Measurements from ENCODE around the gene MLEC.
"Not testable (repeated sequence)": the region's sequence is repeated elsewhere in the genome, so short reads cannot be mapped to it uniquely, and the experiment has no call there.

MLEC gene

DNA sequence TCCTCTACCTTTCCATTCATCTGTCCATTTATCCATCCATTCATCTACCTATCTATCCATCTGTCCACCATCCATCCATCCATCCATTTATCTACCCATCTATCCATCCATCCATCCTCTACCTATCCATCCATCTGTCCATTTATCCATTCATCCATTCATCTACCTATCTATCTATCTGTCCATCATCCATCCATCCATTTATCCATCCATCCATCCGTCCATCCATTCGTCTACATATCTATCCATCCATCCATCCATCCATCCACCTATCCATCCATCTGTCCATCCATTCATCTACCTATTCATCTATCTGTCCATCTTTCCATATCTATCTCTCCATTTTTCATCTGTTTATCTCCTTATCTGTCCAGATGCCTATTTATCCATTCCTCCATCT, 25.5 kb upstream of the MLEC start:
- no peak for DNase-seq

DNA sequence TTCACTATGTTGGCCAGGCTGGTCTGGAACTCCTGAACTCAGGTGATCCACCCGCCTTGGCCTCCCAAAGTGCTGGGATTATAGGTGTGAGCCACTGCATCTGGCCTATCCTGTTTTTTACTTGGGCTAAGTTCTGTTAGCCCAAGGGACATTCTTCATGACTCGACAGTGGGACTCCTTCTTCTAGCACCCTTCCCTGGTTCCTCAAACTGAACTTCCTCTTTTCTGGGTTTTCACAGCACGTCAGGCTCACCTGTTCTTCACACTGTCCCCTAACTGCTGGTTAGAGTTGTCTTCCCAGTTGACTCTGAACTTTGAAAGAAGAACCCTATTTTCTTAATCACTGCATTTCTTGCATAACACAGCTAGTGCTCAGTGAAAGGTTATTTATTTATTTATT, 24.1 kb upstream of the MLEC start:
- no peak for DNase-seq

DNA sequence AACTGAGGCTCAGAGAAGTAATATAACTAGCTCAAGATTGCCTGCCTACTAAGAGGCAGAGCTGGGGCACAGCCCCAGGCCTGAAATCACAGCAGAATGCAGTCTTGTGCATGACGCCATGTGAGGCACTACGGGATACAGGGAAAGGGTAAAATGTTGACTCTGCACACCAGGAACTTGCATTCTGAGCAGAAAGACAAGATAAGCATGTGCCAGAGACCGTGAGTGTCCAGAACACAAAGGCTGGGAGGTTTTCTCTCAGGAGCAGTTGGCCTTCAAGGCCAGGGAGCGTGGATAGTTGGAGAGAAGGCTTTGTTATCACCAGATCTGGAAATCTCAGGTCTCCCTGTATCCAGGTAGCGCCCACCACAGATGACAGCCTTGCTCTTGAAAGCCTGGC, 23.2 kb upstream of the MLEC start:
- DNase-seq: no peak

DNA sequence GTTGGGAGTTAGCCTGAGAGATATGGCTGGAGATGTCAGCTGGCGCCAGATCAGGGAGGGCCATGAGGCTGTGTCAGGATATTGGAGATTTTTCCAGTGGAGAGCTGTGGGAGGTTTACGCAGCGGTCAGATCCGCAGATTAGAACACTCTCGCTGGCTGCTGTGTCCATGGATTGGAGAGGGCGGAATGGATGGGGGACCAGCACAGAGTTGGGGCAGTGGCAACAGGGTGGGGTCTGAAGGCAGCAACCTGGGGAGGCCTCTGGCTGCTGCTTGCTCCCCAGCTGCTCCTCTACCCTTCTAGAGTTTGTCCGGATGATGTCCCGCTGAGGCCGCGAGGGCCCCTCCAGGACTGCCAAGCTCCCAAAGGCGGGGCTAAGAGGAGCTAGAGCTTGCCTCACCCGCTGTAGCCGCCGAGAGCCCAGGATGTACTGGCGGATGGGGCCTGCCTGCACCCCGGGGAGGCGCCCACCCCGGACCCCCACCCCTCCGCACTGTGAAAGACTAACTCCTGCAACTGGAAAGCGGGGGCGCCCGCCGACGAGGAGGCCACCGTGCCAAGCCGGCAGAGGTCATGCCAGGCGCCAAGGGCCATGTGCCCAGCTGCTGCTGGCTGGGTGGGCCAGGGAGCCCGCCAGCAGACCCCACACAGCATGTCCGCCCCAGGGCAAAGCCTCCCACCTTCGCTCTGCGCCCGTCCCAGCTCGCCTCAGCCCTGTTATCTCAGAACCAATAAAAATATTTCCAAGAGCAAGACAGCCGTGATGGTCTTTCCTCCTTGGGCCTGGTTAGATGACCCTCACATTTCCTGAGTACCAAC, 20.2 kb upstream of the MLEC start:
- DNase-seq: no peak

DNA sequence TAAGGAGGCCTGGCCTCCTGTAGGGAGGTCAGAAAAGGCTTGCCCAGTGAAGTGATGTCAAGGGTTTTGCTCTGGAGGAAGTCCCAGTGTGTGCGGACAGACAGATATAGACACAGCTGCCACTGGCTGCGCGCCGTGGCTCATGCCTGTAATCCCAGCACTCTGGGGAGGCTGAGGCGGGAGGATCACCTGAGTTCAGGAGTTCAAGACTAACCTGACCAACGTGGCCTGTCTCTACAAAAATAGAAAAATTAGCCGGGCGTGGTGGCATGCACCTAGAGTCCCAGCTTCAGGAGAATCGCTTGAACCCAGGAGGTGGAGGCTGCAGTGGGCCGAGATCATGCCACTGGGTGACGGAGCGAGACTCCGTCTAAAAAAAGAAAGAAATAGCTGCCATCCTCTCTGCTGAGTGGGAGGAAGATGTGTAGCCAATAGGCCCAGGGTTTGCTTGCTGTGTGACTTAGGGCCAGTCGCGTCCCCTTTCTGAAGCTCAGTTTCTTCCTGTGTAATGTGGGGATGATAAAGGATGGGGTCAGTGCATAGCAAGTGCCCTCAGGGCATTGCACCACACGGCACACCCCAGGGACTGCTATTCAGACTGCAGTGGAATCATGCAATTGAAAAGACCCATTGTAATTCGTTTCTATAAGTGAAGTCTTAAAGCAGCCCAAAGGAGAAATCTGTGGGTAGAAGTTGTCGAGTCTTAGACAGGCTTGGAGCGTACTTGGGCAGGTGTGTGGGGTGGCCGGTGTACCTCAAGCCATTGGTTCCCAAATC, 18.7 kb upstream of the MLEC start:
- no peak for DNase-seq

DNA sequence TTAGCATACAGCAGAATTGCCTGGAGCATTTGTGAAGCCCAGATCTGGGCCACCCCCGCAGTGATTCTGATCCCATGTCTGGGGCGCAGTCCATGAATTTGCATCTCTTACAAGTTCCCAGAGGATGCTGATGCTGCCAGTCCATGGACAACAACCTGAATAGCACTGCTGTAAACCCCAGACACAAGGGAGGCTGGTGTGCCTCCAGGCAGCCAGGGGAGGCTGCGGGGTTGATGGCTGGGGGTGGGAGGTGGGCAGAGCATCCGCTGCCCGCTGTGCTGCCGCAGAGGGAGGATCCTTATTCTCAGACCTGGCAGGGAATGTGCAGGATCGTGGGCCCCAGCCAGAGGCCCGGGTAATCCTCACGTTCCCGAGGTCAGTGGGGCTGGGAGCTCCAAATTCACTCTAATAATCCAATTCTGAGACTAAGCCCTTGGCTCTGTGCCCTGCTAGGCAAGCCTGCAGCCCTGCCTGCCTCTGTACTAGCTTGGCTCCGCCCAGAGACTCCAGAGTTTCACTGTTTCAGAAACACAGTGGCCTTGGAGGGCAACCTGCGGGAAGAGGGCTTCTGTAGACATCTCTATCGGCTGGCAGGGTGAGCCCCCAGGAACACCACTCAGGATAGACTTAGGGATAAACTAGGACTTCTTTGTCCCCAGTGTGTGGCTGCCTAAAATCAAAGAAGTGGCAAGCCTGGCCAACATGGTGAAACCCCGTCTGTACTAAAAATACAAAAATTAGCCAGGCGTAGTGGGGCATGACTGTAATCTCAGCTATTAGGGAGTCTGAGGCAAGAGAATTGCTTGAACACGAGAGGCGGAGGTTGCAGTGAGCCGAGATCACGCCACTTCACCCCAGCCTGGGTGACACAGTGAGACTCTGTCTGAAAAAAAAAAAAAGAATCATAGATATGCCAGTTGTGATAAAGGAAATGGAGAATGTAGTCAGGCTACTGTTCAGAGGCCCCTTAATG, 17.8 kb upstream of the MLEC start:
- peak; percentile 59 for DNase-seq

DNA sequence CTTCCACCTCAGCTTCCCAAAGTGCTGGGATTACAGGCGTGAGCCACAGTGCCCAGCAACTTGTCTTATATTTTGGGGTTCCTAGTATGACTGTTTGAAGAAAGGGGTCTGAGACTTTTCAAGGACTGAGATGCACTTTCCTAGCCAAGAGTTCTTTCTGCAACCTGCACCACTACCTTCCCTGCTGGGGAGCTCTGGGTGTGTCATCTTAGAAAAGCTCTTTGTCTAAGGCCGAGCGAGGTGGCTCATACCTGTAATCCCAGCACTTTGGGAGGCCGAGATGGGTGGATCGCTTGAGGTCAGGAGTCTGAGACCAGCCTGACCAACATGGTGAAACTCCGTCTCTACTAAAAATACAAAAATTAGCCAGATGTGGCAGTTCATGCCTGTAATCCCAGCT, 16.7 kb upstream of the MLEC start:
- not testable (repeated sequence) for DNase-seq

DNA sequence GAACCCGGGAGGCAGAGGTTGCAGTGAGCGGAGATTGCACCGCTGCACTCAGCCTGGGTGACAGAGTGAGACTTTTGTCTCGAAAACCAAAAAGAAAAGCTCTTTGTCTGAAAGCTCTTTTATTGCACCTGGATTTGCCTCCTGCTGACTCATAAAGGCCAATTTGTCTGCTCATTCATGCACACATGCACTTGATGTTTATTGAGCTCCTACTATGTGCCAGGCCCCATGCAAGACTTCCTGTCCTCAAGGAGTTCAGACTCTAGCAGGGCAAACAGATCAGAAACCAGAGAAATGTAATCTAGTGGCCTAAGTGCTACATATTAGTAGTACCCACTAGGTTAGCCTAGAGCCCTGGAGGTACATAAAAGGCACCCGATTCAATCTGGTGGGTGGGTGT, 16.3 kb upstream of the MLEC start:
- DNase-seq: no peak

DNA sequence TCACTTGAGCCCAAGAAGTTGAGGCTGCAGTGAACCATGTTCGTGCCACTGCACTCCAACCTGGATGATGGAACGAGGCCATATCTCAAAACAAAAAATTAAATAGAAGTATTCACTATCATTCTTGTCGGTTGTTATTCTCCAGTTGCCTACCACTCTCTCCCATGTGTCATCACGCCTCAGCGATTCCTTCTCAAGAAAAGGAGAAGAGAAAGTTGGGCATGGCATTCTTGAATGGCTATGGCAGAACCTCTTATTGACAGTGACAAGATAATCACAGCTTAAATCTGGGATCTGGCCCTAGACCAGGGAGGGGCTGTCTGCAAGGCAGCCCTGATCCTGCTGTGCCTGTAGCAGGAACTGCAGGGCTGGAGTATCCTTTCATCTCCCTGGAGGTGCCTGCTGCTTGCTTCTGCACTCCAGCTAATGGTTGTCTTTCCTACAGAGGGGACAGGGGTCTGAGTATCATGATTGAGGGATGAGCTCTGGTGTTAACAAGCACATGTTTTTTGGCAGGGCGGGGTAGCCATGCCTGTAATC, 12.8 kb upstream of the MLEC start:
- no peak for DNase-seq

DNA sequence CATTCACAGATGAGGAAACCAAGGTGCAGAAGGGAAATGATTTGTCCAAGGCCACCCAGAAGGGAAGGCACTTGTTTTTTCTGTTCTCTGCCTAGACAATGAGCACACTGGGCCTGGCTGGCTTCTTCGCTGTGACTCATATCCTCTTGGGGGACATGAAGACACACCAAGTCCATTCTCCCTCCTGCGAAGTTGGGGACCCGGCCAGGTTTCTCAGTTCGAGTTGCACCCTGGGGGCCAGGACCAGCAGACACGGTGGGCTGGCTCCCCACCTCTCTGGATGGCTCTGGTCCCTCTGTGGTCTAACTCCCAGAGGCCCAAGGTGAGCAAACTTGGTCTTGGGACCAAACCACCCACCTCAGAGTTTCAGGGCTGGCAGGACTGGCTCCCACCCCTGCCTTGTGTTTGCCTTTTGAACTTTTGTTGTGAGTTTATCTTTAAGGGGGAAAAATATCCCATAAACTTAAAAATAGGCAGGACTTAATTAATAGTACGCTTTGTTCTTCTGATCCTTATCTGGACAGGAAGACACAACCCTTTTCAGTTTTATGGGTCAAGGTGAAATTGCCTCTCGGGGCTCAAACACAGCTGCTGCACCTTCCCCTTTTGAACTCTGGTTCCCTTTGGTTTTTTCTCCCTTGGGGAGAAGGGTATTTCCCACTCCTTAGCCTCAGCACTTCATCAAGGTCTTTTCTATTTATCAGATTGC, 9.0 kb upstream of the MLEC start:
- DNase-seq: no peak

DNA sequence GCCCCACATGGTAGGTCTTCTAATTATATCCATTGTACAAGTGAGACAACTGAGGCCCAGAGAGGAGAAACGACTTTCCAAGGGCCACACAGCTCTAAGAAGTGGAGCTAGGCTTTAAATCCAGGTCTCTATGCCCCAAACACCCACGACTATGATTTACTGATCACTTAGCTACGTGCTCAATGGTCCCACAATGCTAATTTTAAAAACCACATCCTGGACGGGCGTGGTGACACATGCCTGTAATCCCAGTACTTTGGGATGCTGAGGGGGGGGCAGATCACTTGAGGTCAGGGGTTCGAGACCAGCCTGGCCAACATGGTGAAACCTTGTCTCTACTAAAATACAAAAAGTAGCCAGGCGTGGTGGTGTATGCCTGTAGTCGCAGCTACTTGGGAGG, 8.4 kb upstream of the MLEC start:
- no peak for DNase-seq

DNA sequence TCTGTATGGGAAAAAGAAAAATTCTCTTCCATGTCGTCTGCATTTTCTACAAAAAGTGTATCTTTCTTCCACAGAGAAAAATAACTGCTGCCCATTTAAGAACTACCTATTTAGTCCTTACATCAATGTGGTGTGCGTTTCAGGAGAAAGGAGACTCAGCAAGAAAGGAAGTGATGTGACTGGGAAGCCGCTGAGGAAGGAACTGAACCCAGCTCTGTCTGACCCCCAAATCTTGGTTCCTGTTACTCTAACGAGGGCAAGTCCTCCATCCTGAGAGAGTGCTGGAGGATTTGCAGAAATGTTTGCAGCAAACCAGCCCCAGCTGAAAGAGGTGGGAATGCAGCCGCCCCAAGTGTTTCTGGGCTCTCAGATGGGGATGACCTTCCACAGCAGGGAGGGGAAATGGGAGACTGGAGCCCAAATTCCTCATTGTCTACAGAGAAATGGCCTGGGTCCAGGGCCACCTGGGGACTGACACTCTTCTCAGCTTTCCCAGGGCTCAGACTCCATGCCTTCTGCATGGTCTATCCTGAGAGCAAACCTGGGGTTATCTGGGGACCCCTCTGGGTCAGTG, 6.7 kb upstream of the MLEC start:
- DNase-seq: no peak

DNA sequence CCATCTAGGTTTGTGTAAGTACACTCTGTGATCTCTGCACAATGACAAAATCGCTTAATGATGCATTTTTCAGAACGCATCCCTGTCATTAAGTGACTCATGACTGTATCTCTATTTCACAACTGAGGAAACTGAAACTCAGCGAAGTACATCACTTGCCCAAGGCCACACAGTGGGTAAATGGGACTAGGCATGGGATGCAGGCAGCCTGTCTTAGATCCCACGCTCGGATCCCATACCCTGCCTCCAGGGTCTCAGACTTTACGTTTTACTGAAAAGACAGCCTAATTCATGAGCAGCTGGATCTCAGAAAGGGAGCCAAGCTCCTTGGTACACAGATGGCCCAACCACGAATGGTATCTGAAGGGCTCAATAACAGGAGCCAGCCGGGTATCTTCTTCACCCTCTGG, 2.4 kb upstream of the MLEC start:
- DNase-seq: no peak

DNA sequence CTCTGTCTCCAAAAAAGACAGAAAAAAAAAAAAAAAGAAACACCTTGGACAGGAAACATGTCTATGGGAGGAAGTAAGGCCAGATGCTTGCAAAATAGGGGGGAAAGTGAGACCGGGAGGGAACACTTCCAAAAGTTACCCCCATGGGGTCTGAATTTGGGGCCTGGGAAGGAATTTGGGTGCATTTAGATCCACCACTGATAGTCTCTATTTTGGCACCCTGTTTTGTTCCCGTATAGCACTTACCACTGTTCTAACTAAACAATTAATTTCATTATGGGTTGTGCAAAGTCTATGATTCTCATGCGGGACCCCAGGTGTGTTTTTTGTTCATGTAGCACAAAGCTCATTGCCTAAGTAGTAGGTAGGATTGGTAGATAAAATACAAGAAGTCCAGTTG, 1.4 kb upstream of the MLEC start:
- DNase-seq: no peak

DNA sequence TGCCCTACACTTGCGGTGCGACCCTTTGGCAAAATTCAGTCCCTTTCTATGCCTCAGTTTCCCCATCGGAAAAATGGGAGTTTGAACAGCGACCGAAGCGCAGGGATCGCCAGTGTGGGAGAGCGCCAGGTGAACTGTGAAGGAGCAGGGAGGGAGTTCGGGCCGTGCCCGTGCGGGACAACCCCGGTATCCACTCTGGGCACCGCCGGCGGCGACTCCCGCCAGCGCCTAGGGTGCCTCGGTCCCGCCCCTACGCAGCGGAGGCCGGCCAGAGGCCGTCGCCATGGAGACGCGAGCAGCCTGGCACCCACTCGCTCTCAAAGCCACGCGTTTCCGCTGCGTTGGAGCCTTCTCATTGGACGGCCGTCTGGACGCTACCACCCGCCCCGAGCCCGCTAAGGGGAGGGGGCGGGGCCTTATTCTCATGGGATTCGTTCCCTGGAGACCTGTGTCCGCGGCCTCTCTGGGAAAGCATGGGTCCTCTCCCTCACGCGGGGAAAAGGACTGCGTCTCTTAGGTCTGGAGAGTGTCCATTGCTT, 729 bp upstream of the MLEC start:
- DNase-seq: no peak

DNA sequence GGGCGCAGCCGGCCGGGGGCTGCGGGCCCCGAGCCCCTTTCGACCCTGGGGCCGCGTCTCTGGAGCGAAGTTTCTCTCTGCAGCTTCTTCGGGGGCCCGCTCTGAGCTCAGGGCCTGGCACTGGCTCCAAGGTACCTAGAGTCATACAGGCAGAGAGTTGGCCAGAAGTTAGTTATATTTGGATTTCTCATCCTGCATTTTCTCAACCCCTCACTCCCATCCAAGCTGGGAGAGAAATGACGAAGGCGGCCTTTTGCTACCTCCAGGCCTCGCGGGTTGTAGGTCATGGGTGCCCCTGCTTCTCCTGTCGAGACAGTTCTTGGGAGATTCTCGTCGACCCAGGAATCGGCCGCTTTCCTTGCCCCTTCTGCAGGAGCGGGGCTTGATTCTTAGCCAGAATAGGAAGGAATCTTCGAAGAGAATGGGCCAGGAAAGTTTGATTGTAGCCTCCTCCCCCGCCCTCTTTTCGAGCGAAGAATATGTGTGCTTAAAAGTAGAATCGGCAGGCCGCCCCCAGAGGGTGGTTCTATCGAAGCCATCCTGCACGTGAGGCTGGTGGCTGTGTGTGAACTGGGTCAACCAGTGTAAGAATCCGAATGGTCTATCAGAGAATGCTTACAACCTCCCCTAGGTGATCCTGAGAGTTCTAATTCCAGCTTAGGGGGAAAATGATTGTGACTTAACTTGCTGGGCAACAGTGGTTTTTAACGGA, 785 bp downstream of the MLEC start:
- DNase-seq: no peak

DNA sequence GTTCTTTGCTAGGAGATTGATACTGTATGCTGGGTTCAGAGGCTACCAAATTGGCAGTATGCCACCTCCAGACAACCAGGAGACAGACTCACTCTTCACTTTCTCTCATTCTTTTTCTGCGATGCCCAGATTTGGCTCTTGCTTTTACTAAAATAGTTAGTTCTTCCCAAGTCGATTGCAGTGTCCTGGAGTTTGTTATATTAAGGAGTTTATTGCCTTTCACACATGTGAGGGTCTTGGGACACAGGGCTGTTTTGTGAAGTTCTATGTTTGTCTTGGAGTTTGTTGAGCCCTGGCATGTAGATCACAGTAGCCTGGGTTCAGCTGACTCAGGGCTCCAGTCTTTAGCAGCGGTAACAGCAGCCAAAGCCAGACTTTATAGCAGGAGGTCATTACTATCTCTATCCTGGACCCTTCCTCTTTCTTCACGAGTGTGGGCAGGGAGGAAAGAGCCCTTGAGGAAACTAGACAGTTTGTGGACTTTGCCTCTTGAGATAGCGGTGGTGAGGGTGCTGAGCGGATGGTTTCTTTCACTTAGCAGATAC, 1.6 kb downstream of the MLEC start:
- peak; percentile 29 for DNase-seq

DNA sequence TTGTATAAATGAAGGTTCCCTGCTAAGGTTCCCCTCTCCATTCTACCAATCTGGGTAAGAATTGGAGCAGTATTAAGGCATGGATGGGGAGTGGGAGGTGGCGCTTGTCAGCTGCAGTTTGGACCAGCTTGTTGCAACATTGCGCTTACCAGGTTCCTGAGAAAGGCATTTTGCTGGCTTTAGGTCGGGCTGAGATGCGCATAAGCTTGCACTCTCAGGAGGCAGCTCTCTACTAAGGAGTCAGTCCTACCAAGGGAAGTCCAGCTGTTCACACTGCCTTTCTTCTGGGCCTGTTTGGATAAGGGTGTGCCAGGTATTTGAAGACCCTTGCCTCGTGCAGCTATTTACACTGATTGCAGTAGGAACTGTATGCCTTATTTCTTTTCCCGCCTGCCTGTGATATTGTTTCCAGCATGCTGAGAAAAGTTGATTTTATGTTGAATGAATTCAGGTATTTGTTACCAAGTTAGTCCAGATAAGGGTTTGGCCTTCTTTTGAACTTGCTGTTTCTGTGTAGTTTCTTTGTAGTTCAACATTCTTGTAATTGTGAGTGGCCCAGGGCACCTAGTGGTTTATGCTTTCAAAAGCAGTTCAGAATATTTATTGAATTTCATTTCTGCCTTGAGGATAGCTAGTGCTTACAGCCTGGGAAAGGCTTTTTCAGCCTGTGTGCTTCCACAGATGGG, 2.6 kb downstream of the MLEC start:
- DNase-seq: no peak

DNA sequence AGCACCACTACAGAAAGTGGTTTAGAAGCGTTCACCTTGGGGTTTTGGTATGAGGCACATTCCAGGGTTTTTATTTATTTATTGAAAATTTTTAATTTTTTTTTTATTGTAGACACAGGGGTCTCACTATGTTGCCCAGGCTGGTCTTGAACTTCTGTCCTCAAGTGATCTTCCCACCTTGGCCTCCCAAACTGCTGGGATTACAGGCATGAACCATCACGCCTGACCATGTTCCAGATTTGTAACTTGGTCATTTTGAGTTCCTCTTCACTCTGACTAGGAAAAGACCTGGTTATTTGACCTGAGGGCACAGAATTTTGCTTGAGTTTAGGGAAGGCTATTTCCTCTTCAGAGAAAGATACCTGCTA, 3.1 kb downstream of the MLEC start:
- DNase-seq: no peak

DNA sequence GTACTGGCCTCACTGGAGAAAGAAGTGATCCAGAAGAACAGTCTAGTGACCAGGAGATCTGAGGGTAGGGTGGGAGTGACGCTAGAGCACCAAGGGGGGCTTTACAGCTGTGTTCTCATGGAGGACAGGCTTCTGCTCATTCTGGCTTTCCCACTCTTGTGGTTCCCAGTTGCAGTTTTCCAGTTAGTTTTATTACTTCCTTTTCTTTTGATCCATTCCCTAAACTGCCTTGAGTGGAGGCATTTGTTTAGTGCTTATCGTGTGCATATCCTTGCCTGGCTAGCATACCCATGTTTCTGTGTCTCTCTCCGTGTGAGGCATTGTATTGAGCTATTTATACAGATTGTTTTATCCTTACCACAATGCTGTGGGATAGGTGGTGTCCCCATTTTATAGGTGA, 4.0 kb downstream of the MLEC start:
- no peak for DNase-seq
